SK-N-SH (cell line): ENCODE data around the gene SMARCC2. TPM values are rescaled to one million over a fixed set of nuclear protein-coding genes. Genes with fewer than 3 reads are reported as not detected.

Source experiments
- CTCF ChIA-PET: fragments of 300-600, 350-600 bp; formaldehyde crosslinking; extraction: SDS; loops from one replicate; lab custom pipeline; 2021; lab: Yijun Ruan, JAX
- POLR2A ChIA-PET: fragments of 350-600 bp; sonication (Branson Sonifier 250); formaldehyde crosslinking; extraction: SDS; loops from one replicate; lab custom pipeline; 2020; ENCODE audit warnings: antibody characterized with exemption, inconsistent platforms; lab: Yijun Ruan, JAX
- DNase-seq: peaks from one replicate; pipeline ENCODE4 v3.0.0; 2012
- H2AFZ ChIP-seq: fragments of 200-600 bp; sonication (generic); 2 replicates; pipeline ENCODE4 v1.8.1; 2016; ENCODE audit warnings: antibody characterized with exemption, mild to moderate bottlenecking, low read depth
- H3F3A ChIP-seq: fragments of 200-600 bp; sonication (generic); replicated peaks from 2 replicates; pipeline ENCODE3; 2016; ENCODE audit warnings: antibody characterized with exemption, mild to moderate bottlenecking; ENCODE audit not compliant: insufficient read depth
- H3K27ac ChIP-seq, 2 experiments: fragments of 200-500 bp in 1 of 2; fragments of 200-600 bp in 1 of 2; sonication (Bioruptor generic) in 1 of 2; sonication (generic), shearing (Covaris generic) in 1 of 2; 2 replicates each; pipeline versions ENCODE4 v1.5.1 to v1.6.1; 2014 to 2016; ENCODE audit warnings: low read depth in 2 of 2, inconsistent platforms in 1 of 2, low read length in 1 of 2, mild to moderate bottlenecking in 1 of 2, mixed read lengths in 1 of 2
- H3K27me3 ChIP-seq: fragments of 200-600 bp; sonication (generic), shearing (Covaris generic); 2 replicates; pipeline ENCODE4 v1.6.1; 2016; ENCODE audit warnings: mixed run types; ENCODE audit not compliant: insufficient read depth
- H3K36me3 ChIP-seq, 2 experiments: fragments of 200-500 bp in 1 of 2; fragments of 200-600 bp in 1 of 2; sonication (Bioruptor generic) in 1 of 2; sonication (generic) in 1 of 2; replicated peaks in 1 of 2; 2 replicates each; pipeline versions ENCODE3 to v1.5.1; 2014 to 2016; ENCODE audit warnings: low read length in 1 of 2, mild to moderate bottlenecking in 1 of 2; ENCODE audit not compliant: insufficient read depth in 2 of 2, control insufficient read depth in 1 of 2
- H3K4me1 ChIP-seq, 2 experiments: fragments of 200-500 bp in 1 of 2; fragments of 200-600 bp in 1 of 2; sonication (Bioruptor generic) in 1 of 2; sonication (generic), shearing (Covaris generic) in 1 of 2; 2 replicates each; pipeline versions ENCODE4 v1.5.1 to v1.6.1; 2014 to 2016; ENCODE audit warnings: low read depth in 1 of 2, low read length in 1 of 2, mixed run types in 1 of 2; ENCODE audit not compliant: insufficient read depth in 2 of 2, control insufficient read depth in 1 of 2
- H3K4me2 ChIP-seq: fragments of 200-600 bp; sonication (generic), shearing (Covaris generic); 2 replicates; pipeline ENCODE4 v1.6.1; 2017; ENCODE audit warnings: mixed run types
- H3K4me3 ChIP-seq, 2 experiments: fragments of 200-500 bp in 1 of 2; fragments of 200-600 bp in 1 of 2; sonication (Bioruptor generic) in 1 of 2; sonication (generic), shearing (Covaris generic) in 1 of 2; 2 replicates each; pipeline versions ENCODE4 v1.5.1 to v1.8.1; 2014 to 2016; ENCODE audit warnings: low read depth in 2 of 2, inconsistent platforms in 1 of 2, low read length in 1 of 2, mild to moderate bottlenecking in 1 of 2, mixed read lengths in 1 of 2, moderate library complexity in 1 of 2
- H3K79me2 ChIP-seq: fragments of 200-600 bp; sonication (generic); 2 replicates; pipeline ENCODE4 v1.8.1; 2017; ENCODE audit warnings: mild to moderate bottlenecking; ENCODE audit not compliant: insufficient read depth
- H3K9ac ChIP-seq: fragments of 200-600 bp; sonication (generic); 2 replicates; pipeline ENCODE4 v1.6.1; 2017; ENCODE audit warnings: mixed run types
- H3K9me2 ChIP-seq: fragments of 200-600 bp; sonication (generic); 2 replicates; pipeline ENCODE4 v1.6.1; 2017; ENCODE audit warnings: mixed run types
- H3K9me3 ChIP-seq: fragments of 200-600 bp; sonication (generic); 2 replicates; pipeline ENCODE4 v1.6.1; 2017; ENCODE audit warnings: mixed run types, mild to moderate bottlenecking, moderate library complexity
- H4K20me1 ChIP-seq: fragments of 200-600 bp; sonication (generic); 2 replicates; pipeline ENCODE4 v1.6.1; 2017; ENCODE audit warnings: mild to moderate bottlenecking, mixed run types; ENCODE audit not compliant: insufficient read depth
- CHD2 ChIP-seq: fragments of 150-350 bp; IDR thresholded peaks from 2 replicates; pipeline ENCODE4 v1.6.1; 2018; ENCODE audit warnings: low read length; ENCODE audit not compliant: partially characterized antibody
- CTCF ChIP-seq: fragments of 200-600 bp; sonication (generic); IDR thresholded peaks from 2 replicates; pipeline ENCODE4 v1.6.1; 2017; ENCODE audit warnings: antibody characterized with exemption, mild to moderate bottlenecking, moderate library complexity
- EZH2phosphoT487 ChIP-seq: fragments of 200-600 bp; sonication (generic); IDR thresholded peaks from 2 replicates; pipeline ENCODE4 v1.6.1; 2017; ENCODE audit warnings: low read depth, mixed run types, mild to moderate bottlenecking, antibody characterized with exemption, moderate library complexity, borderline replicate concordance
- FOSL2 ChIP-seq: IDR thresholded peaks from 2 replicates; pipeline ENCODE4 v1.4.0; 2012; ENCODE audit warnings: low read depth, mild to moderate bottlenecking, moderate library complexity, borderline replicate concordance
- FOXJ3 ChIP-seq: sonication (generic); formaldehyde crosslinking; IDR thresholded peaks from 2 replicates; pipeline ENCODE4 v1.5.1; 2020; ENCODE audit warnings: mild to moderate bottlenecking, missing genetic modification reagents
- GABPA ChIP-seq: IDR thresholded peaks from 2 replicates; pipeline ENCODE4 v1.4.0; 2012; ENCODE audit warnings: low read depth, mild to moderate bottlenecking
- JUND ChIP-seq: IDR thresholded peaks from 2 replicates; pipeline ENCODE4 v1.4.0; 2012
- MEF2A ChIP-seq: IDR thresholded peaks from 2 replicates; pipeline ENCODE4 v1.4.0; 2012; ENCODE audit warnings: low read depth, borderline replicate concordance
- MXI1 ChIP-seq: IDR thresholded peaks from 2 replicates; pipeline ENCODE4 v1.6.1; 2012; ENCODE audit warnings: mild to moderate bottlenecking, low read depth, low read length, improper control_type of control experiment
- NFIC ChIP-seq: IDR thresholded peaks from 2 replicates; pipeline ENCODE4 v1.4.0; 2012; ENCODE audit warnings: borderline replicate concordance
- NRF1 ChIP-seq: IDR thresholded peaks from 2 replicates; pipeline ENCODE4 v1.6.1; 2012; ENCODE audit warnings: low read depth, mild to moderate bottlenecking, low read length
- POLR2AphosphoS5 ChIP-seq: IDR thresholded peaks from 2 replicates; pipeline ENCODE4 v1.6.1; 2012; ENCODE audit warnings: low read depth, low read length
- REST ChIP-seq: IDR thresholded peaks from 2 replicates; pipeline ENCODE4 v1.6.1; 2012; ENCODE audit warnings: mild to moderate bottlenecking, low read depth, low read length, moderate library complexity
- USF2 ChIP-seq: fragments of 150-350 bp; IDR thresholded peaks from 2 replicates; pipeline ENCODE4 v1.6.1; 2017; ENCODE audit warnings: antibody characterized with exemption, low read length, low read depth, borderline replicate concordance
- YY1 ChIP-seq: IDR thresholded peaks from 2 replicates; pipeline ENCODE4 v1.4.0; 2012; ENCODE audit warnings: low read depth, mild to moderate bottlenecking
- polyA plus RNA-seq, 3 experiments: library from polyadenylated mRNA; depleted of rRNA; stranded (reverse); fragments of >200 nt; gene quantifications; 2 replicates each; pipeline ENCODE4 v1.2.3, GENCODE V29; 2012
- TF ChIP-seq, protein P1 (sequence below): IDR thresholded peaks from 2 replicates; pipeline ENCODE4; 2012
- TF ChIP-seq, protein P2 (sequence below): IDR thresholded peaks from 2 replicates; pipeline ENCODE4 v1.4.0; 2012; ENCODE audit warnings: low read depth

Gene SMARCC2
- polyA plus RNA-seq, 1 of the 3 experiments (the other 2 are of a cell fraction): 64.3 TPM

DNA sequence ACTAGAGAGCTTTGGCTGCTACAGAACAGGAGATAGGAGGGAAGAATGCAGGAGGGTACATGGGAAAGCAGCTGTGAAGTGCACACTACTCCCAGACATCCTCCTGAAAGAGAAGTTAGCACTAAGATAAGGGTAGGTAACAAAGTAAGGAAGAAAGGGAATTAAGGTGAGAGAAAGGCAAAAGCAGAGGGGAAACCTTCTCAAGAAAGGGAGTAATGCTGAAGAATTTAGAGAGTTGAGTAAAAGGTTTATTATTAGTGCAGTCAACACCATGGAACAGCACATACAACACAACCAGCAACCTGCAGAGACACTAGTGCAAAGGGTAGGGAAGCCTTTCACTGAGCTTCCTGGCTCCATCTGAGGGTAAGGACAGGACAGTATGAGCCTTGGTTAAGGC lies 15.0 kb upstream of the SMARCC2 start:
- CTCF ChIA-PET: interaction anchor here (0.7 to 7.3 kb wide), 7 partner anchors 12 to 85 kb away, joined by 3 to 123 read pairs (median 4); partner anchors contain the start of genes ANKRD52, RNF41 and SMARCC2
- H4K20me1 ChIP-seq: no peaks in the 10 kb centered on the region; the same call in 1 of the 2 replicates

More for the DNA sequence above, 15.0 kb upstream of the SMARCC2 start:
- Histone ChIP-seq H3K36me3 (peaks cover 35 to 43% of the 10 kb centered on the region in 2 experiments), H3K79me2 (no peaks in the 10 kb centered on the region)
- no peak for TF ChIP-seq POLR2AphosphoS5
- no peak for TF ChIP-seq CHD2
- TF ChIP-seq, protein P1, sequence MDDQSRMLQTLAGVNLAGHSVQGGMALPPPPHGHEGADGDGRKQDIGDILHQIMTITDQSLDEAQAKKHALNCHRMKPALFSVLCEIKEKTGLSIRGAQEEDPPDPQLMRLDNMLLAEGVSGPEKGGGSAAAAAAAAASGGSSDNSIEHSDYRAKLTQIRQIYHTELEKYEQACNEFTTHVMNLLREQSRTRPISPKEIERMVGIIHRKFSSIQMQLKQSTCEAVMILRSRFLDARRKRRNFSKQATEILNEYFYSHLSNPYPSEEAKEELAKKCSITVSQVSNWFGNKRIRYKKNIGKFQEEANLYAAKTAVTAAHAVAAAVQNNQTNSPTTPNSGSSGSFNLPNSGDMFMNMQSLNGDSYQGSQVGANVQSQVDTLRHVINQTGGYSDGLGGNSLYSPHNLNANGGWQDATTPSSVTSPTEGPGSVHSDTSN: no peak
- TF ChIP-seq EZH2phosphoT487: no peak
- no peak for TF ChIP-seq NFIC
- TF ChIP-seq, protein P2, sequence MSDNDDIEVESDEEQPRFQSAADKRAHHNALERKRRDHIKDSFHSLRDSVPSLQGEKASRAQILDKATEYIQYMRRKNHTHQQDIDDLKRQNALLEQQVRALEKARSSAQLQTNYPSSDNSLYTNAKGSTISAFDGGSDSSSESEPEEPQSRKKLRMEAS: no peak
- no peak for TF ChIP-seq FOXJ3 (CRISPR knock-in tag)
- TF ChIP-seq REST: no peak
- no peak for TF ChIP-seq FOSL2
- TF ChIP-seq NRF1: no peak
- no peak for TF ChIP-seq MXI1
- TF ChIP-seq USF2: no peak
- TF ChIP-seq GABPA: no peak
- TF ChIP-seq JUND: no peak
- TF ChIP-seq CTCF: no peak
- no peak for TF ChIP-seq YY1
- no peak for TF ChIP-seq MEF2A
- TF ChIP-seq, all 33 proteins: peak for 0
- no peaks in the 10 kb centered on the region for H3K27me3 ChIP-seq
- H3K4me1 ChIP-seq: no peaks in the 10 kb centered on the region; a peak in 1 of 4 replicates
- POLR2A ChIA-PET: interaction anchor here (1.6 kb wide), 1 partner anchor 17 kb away, joined by 6 read pairs; the partner anchor contains the start of gene RNF41
- H3K27ac ChIP-seq: no peak overlapping the region
- no peaks in the 10 kb centered on the region for H3K9me3 ChIP-seq
- peaks cover 46% of the 10 kb centered on the region for H3F3A ChIP-seq
- no peak for DNase-seq
- no peaks in the 10 kb centered on the region for H3K9me2 ChIP-seq
- no peak overlapping the region for H3K4me2 ChIP-seq
- H3K9ac ChIP-seq: no peak overlapping the region
- no peak overlapping the region for H3K4me3 ChIP-seq
- H2AFZ ChIP-seq: no peak overlapping the region
